Activated CD4-positive, alpha-beta T cell treated with anti-CD3 and anti-CD28 coated beads, Interleukin-2, amount 50 U/mL, for 1 hour (primary cell): Measurements from ENCODE around the gene BOK.
"Not testable (repeated sequence)": the region's sequence is repeated elsewhere in the genome, so short reads cannot be mapped to it uniquely, and the experiment has no call there.

Experiments
- DNase-seq: peaks from one replicate; pipeline ENCODE4 v3.0.0-alpha.2; 2020

BOK gene

GRCh38 chr2:241574911-241575623 lies 16.5 kb downstream of the BOK start:
- DNase-seq = no peak

GRCh38 chr2:241575624-241576292 lies 17.2 kb downstream of the BOK start:
- DNase-seq = no peak

DNA sequence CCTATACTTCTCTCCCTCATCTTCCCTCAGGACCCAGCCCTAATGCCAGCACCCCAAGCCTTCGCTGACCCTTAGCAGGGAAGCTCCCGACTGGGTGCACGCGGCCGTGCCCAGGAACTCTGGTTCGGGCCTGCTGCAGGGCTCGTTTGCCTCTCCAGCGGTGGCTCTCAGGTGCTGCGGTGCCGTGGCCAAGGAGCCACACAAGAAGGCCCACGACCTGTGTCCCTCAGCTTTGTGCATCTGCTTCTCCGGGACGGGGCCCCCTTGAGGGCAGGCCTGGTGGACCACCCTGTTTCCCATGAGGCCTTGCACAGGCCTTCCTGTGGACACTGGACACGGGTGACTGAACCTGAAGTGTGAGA lies 17.7 kb downstream of the BOK start:
- no peak for DNase-seq

DNA sequence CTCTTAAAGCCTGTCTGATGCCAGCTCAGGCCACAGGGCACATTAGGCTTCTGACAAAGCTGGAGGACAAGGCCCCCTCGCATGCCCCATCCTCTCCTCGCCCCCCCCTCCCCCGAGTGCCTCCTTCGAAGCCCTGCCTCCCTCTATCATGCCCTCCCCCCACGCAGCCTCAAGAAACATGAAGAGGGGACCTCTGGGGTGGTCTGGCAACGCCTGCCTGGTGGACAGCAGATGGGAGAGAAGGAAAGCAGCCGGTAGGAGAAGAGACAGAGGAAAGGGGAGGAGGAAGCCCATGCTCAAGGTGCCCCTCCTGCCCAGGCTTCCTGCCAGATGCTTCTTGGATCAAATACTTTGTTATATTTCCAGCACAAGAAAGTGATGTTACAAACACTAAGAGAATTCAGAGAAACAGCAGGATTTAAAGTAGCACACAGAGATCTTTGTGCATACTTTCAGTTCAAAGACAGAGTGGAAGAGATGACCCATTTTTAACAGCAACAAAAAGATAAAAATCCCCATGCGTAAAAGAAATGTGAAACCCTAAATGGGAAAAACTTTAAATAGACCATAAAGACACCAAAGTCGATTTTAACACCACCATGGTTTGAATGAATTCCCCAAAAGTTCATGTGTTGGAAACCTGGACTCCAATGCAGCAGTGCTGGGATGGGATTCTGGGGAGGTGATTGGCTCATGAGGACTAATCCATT lies 19.0 kb downstream of the BOK start:
- no peak for DNase-seq

DNA sequence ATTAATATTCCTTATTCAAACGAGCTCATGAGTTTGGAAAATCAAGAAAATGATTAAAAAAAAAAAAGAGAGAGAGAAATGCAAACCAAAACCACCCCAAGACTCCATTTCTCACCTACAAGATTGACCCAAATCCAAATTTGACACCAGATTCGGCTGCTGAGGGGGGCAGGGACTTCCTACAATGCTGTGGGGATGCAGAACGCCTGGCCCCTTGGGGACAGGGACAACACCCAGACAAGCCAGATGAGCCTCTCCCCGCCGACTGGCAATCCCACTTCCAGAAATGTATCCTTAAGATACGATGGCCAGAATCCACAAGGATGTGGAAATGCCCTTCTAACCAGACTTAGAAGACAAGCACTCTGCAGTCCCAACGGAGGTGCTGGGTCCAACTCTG lies 20.7 kb downstream of the BOK start:
- DNase-seq = no peak

DNA sequence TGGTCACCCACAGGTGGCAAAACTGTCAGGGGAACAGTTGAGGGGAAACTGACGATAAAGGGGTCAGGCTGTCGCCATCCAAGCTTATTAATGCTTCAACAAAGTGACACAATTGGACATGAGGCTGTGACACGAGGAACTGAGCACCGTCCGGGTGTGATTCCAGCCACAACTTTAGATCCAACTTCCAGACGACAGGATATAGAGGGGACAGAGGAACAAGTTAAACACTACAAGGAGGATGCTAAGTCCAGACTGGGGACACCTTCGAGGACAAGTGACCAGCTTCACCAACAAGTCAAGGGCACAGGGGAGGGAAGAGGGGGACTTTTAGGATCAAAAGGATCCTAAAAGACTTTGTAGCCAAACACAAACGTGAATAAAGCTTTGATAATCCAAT lies 23.8 kb downstream of the BOK start:
- DNase-seq = no peak

- no peak for DNase-seq
Observed at GRCh38 chr2:241582806-241583205, 24.3 kb downstream of the BOK start.

- no peak for DNase-seq
Observed at GRCh38 chr2:241584436-241584835, 25.9 kb downstream of the BOK start.

GRCh38 chr2:241586564-241587264 lies 28.2 kb downstream of the BOK start:
- DNase-seq = no peak

DNA sequence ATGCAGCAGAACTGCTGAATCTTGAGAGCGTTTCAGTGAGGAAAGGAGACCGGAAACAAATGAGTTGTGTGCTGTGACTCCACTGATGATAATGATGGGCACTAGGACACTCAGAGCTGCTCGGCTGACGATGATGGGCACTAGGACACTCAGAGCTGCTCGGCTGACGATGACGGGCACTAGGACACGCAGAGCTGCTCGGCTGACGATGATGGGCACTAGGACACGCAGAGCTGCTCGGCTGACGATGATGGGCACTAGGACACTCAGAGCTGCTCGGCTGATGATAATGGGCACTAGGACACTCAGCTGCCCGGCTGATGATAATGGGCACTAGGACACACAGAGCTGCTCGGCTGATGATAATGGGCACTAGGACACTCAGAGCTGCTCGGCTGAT lies 31.3 kb downstream of the BOK start:
- DNase-seq = not testable (repeated sequence)

DNA sequence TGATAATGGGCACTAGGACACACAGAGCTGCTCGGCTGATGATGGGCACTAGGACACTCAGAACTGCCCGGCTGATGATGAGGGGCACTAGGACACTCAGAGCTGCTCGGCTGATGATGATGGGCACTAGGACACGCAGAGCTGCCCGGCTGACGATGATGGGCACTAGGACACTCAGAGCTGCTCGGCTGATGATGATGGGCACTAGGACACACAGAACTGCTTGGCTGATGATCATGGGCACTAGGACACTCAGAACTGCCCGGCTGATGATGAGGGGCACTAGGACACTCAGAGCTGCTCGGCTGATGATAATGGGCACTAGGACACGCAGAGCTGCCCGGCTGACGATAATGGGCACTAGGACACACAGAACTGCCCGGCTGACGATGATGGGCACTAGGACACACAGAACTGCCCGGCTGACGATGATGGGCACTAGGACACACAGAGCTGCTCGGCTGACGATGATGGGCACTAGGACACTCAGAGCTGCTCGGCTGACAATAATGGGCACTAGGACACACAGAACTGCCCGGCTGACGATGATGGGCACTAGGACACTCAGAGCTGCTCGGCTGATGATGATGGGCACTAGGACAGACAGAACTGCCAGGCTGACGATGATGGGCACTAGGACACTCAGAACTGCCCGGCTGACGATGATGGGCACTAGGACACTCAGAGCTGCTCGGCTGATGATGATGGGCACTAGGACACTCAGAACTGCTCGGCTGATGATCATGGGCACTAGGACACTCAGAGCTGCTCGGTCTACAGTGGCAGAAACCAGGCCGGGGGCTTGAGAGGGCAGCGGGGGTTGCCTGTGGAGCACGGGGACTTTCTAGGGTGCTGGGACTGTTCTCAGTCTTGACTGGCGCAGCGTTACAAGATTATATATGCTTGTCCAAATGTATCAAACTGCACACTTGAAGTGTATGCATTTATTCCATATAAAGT lies 32.2 kb downstream of the BOK start:
- not testable (repeated sequence) for DNase-seq

- no peak for DNase-seq
Observed at GRCh38 chr2:241592126-241592845, 33.7 kb downstream of the BOK start.

DNA sequence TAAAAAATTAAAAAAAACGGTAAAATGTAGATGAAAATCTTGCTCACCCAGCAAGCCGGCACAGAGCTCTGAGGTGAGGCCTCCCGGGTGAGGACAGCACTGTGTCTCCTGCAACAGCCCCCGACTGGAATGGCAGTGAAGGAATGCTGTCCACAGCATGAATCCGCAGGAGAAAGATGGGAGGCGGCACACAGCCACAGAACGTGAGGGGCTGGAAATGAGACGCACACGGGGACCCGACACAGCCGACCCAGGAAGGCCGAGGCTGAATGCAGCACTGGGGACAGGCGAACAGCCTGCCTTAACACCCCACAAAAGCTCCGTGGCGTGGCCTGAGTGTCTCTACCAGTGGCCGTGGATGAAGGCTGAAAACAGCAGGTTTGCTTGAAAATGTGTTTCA lies 34.7 kb downstream of the BOK start:
- no peak for DNase-seq

DNA sequence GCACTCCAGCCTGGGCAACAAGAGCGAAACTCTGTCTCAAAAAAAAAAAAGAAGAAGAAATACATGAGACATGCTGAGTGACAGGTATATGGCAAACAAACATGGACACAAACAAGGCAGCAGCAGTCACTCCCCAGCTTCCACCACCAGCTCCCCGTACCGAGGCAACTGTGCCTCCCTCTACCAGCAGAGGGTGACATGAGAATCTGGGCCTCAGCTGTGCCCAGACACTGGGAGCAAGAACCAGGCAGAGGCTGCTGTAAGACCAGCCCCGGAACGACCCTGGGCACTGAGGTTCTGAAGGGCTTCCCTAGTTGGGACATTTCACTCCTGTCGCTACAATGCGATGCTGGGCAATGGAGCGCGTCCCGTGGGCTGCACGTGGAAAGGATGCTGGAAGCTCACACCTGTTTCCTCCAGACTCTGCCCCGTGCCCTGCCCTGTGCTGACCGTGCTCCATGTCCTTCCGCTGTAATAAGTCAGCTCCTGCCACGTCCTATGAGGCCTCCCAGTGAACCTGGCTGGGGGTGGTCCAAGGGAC lies 37.1 kb downstream of the BOK start:
- DNase-seq = peak; percentile 8

GRCh38 chr2:241597561-241597960 lies 39.0 kb downstream of the BOK start:
- DNase-seq = no peak

DNA sequence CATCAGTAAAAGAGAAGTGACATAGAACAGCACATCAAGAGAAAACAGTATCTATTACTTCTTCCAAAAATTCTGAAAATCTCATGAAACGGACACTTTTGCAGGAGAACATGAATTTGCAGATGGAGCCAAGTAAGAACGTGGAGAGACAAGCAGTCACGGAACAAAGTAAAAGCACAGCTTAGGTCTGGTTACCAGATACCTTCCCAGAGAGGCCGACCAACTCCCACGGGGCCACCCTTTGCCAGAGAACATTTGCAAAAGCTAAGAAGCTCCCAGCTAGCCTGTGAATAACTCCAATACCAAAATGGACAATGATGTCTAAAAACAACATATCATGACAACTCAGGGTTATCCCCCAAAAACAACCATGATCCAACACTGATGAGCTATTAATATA lies 39.5 kb downstream of the BOK start:
- DNase-seq = no peak

DNA sequence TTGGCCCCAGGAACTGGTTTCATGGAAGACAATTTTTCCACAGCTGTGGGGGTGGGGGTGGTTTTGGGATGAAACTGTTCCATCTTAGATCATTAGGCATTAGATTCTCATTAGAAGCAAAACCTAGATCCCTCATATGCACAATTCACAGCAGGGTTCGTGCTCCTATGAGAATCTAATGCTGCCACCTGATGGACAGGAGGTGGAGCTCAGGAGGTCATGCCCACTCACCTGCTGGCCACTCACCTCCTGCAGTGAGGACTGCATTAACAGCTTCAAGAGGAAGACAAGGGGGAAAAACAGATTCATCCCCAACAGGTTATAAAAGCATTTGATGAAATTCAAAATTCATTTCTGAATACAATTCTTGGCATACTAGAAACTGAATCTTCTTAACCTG lies 39.9 kb downstream of the BOK start:
- no peak for DNase-seq

- DNase-seq = no peak
Observed at GRCh38 chr2:241599615-241600014, 41.1 kb downstream of the BOK start.

DNA sequence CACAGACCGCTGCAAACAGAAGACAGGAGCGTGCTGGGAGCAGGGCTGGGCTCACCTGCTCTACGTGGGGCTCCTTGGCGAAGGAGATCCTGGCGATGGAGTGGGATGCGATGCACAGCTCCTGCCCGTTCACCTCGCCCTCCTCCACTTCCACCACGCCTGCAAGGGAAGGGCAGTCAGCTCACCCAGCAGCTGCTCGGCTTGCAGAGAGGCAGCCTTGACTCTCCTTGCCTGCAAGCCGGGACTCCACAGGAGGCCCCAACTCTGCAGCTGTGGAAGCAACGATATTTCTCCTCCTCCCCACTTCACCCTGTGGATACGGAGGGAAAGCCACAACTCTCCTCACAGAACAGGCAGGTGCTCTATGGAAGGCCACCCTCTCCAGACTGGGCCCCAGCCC lies 43.3 kb downstream of the BOK start:
- no peak for DNase-seq

DNA sequence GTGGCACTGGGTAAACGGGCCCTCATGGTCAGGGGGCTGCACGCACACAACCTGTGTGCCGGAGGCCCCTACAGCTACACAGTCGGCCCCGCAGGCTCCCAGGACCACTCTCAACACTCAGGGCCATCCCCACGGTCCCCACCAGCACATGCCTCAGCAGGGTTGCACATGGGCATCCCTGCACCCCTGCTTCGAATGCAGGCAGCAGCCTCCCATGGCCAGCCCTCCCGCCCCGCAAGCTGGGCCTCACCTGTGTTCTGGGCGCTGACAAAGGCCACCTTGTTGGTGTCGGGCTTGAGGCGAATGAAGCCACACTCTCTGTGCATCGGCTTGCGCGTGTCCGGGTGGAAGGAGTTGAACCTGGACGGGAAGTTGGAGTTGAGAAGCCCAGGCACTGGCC lies 44.2 kb downstream of the BOK start:
- DNase-seq = no peak

DNA sequence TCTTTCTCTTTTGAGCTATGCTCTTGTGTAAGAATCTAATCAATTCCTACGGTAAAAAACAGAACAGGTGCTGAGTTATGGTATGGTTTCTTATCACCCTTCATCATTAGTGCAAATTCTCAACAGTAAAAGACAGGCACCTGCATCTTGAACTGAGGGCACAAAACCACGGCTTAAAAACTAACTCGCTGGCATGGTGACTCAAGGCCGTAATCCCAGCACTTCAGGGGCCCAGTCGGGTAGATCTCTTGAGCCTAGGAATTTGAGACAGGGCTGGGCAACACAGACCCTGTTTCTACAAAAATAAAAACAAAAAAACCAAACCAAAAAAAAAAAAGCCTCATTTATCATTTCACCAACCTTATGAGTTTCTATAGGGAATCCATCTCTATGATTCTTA lies 45.1 kb downstream of the BOK start:
- DNase-seq = no peak
